GM10248 (cell line): ENCODE data around the gene PIK3CD.

Experiments used
- CTCF ChIA-PET: fragments of 300-600 bp; sonication (Branson Sonifier 250); formaldehyde crosslinking; extraction: SDS; loops from one replicate; lab custom pipeline; 2021; ENCODE audit warnings: antibody characterized with exemption; lab: Yijun Ruan, JAX
- POLR2A ChIA-PET: fragments of 350-650 bp; sonication (Branson Sonifier 250); formaldehyde crosslinking; extraction: SDS; loops from one replicate; lab custom pipeline; 2020; ENCODE audit warnings: antibody characterized with exemption; lab: Yijun Ruan, JAX
- DNase-seq: peaks from one replicate; pipeline ENCODE4 v3.0.0; 2012; ENCODE audit errors: extremely low spot score
- TF ChIP-seq, protein P1 (sequence below): IDR thresholded peaks from 2 replicates; pipeline ENCODE4 v1.5.1; 2012; ENCODE audit warnings: mild to moderate bottlenecking, low read depth; ENCODE audit errors: extremely low read depth, missing control alignments, control extremely low read depth

PIK3CD gene

DNA sequence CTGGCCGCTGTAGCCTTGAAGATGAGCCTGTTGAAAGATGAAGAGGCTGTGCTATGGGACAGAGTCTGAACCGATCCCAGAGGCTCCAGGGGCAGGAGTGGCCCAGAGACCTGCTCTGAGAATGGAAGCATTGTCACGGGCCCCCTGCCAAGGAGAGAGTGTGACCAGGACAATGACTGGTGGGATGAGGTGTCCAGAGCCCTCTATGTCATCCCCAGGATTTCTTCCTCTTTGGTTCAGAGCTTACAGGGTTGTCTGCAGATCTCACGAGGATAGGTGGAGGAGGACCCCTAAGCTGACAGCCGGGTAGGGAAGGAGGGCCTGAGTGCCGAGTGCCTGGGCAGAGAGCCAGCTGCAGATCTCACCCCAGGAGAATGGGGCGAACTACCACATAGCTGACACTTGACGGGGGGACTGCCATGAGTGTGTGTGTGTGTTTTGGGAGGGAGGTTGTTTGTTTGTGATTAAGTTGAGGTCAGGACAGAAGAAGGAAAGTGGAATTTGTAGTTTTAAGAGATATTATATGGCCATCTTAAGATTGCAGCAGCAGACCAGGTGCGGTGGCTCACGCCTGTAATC, 25.4 kb downstream of the PIK3CD start:
- no peak for DNase-seq
- ChIA-PET CTCF (interaction anchor here (0.8 to 2.0 kb wide), 4 partner anchors 9 to 51 kb away, joined by 3 to 4 read pairs (median 4); no protein-coding TSS in a partner anchor), POLR2A (no interaction called here)
- TF ChIP-seq, protein P1, sequence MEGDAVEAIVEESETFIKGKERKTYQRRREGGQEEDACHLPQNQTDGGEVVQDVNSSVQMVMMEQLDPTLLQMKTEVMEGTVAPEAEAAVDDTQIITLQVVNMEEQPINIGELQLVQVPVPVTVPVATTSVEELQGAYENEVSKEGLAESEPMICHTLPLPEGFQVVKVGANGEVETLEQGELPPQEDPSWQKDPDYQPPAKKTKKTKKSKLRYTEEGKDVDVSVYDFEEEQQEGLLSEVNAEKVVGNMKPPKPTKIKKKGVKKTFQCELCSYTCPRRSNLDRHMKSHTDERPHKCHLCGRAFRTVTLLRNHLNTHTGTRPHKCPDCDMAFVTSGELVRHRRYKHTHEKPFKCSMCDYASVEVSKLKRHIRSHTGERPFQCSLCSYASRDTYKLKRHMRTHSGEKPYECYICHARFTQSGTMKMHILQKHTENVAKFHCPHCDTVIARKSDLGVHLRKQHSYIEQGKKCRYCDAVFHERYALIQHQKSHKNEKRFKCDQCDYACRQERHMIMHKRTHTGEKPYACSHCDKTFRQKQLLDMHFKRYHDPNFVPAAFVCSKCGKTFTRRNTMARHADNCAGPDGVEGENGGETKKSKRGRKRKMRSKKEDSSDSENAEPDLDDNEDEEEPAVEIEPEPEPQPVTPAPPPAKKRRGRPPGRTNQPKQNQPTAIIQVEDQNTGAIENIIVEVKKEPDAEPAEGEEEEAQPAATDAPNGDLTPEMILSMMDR, result no peak

DNA sequence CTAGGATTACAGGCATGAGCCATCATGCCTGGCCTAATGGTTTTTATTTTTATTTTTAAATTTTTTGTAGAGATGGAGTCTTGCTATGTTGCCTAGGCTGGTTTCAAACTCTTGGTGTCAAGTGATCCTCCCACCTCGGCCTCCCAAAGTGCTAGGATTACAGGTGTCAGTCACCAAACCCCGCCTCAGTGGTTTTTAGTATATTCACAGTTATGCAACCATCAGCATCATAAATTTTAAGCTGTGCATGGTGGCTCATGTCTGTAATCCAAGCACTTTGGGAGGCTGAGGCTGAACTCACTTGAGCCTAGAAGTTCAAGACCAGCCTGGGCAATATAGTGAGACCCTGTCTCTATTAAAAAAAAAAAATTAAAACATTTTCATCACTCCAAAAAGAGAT, 28.6 kb downstream of the PIK3CD start:
- CTCF ChIA-PET, result interaction anchor here (1.1 to 2.7 kb wide), 2 partner anchors 40 to 53 kb away, joined by 3 to 14 read pairs; no protein-coding TSS in a partner anchor
- DNase-seq, result no peak
- TF ChIP-seq, protein P1, result no peak
- POLR2A ChIA-PET, result no interaction called here

DNA sequence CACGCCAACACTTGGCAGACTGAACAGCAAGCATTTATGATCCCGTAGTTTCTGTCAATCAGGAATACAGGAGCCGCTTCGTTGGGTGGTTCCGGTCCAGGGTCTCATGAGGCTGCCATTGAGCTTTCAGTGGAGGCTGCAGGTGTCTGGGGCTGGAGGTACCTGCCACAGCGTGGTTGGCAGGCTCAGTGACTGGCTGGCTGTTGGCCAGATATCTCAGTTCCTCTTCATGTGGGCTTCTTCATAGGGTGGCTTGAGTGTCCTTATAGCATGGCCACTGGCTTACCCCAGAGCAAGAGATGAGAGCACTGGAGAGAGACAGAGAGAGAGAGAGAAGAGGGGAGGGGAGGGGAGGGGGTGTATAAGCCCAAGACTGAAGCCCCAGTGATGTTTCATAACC, 29.3 kb downstream of the PIK3CD start:
- no peak for DNase-seq
- TF ChIP-seq, protein P1, result no peak
- CTCF ChIA-PET, result interaction anchor here (1.0 to 2.7 kb wide), 7 partner anchors 10 to 194 kb away, joined by 3 to 14 read pairs (median 3); partner anchors contain the start of gene PIK3CD
- POLR2A ChIA-PET, result no interaction called here

DNA sequence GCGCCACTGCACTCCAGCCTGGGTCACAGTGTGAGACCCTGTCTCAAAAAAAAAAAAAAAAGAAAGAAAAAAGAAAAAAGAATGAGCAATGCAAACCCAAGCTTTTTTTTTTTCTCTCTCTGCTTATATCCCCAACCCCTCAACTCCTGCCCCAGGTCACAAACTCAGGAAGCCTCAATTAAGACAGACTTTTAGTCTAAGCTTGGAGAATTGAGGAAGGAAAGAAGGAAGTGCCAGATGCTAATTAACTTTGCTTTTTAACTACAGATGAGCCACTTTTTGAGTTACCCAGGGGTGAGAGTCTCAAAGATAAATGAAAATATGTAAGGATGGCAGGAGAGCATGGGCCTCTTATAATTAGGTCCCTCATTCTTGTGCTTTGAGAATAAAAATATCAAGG, 33.3 kb downstream of the PIK3CD start:
- TF ChIP-seq, protein P1, result no peak
- ChIA-PET CTCF (interaction anchor here (1.3 to 1.6 kb wide), 3 partner anchors 12 to 58 kb away, joined by 3 to 7 read pairs (median 3); no protein-coding TSS in a partner anchor), POLR2A (interaction anchor here (0.6 kb wide), 1 partner anchor 27 kb away, joined by 3 read pairs; no protein-coding TSS in a partner anchor)
- DNase-seq, result no peak

DNA sequence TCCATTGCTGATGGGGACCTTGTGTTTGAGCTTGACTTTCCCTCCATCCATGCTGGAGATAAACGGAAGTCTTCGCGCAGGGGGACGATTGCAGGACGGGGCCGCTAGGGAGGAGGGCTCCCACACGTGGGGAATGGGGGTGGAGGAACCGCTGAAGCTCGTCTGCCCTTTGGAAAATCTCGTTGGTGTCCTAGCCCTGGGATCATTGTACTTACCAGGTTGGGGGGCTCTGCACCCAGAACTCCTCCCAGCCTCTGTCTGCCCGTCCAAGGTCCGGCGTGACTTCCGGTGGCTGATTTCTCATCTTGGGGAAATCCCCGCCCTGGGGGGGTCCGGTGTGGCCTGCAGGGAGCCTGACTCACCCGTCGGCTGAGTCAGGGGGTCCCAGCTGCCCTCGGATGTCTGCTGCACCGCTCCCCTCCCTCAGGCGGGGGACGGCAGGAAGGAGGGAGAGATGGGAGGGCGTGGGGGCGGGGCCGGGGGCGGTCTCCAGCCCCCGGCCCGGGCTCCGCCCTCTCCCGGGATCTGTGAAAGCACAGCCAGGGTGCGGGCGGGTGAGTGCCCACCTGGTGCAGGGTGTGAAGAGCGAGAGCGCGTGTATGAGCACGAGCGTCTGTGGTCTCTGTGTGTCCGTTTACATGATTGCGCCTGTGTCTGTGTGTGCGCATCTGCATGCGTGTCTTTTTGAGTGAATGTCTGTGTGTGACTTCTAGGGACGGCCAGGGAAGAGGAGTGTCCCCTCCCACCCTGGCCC, 35.8 kb downstream of the PIK3CD start:
- POLR2A ChIA-PET, result interaction anchor here (0.7 to 1.4 kb wide), 2 partner anchors 32 to 33 kb away, joined by 3 to 5 read pairs; no protein-coding TSS in a partner anchor
- TF ChIP-seq, protein P1, result peak; percentile 2
- CTCF ChIA-PET, result interaction anchor here (0.9 to 3.8 kb wide), 6 partner anchors 8 to 72 kb away, joined by 3 to 18 read pairs (median 4); no protein-coding TSS in a partner anchor

DNA sequence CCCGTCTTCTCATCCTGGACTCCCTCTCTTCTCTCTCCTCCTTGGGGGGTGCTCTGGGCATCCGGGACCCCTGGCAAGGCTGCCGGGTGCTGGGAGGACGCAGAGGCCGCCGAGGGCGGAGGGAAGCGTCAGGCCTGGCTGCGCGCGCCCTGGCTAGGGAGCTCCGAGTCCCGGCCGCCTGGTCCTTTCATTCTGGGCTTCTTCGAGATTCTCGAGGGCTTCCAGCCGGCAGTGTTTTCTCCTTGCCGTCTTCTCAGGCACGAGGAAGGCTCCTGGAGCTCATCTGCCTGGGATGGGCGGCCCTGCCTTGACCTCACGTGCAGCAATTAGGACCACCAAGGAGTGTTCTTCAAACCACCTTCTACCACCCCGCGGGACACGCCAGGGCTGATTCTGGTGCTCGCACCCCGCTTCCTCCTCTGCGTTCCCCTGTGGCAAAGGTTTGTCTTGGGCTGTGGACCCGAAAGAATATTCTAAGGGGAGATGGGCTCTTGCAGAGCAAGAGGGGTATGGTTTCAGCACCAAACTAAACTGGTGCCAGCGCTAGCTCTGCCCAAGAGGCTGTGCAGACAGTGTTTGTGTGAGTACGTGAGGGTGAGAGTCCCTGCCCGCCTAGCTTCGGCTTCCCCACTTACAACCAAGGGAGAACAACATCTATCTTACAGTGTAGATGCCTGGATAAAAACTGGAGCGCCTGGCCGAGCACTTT, 36.5 kb downstream of the PIK3CD start:
- POLR2A ChIA-PET, result interaction anchor here (1.4 kb wide), 1 partner anchor 34 kb away, joined by 5 read pairs; no protein-coding TSS in a partner anchor
- CTCF ChIA-PET, result interaction anchor here (1.3 to 3.8 kb wide), 5 partner anchors 37 to 72 kb away, joined by 3 to 18 read pairs (median 9); no protein-coding TSS in a partner anchor
- TF ChIP-seq, protein P1, result no peak
- DNase-seq, result no peak

More for the DNA sequence above, 35.8 kb downstream of the PIK3CD start:
- DNase-seq, result peak; percentile 78
